Measurements from ENCODE around the gene ATP5PD.

Gene ATP5PD

GRCh38 chr17:75077496-75078283, 30.9 kb upstream of the ATP5PD start:
- TF ChIP-seq EZH2phosphoT487 (IDR thresholded peaks at IDR 0.05; ENCODE audit: low read depth) = no peak
- TF ChIP-seq, protein P1, sequence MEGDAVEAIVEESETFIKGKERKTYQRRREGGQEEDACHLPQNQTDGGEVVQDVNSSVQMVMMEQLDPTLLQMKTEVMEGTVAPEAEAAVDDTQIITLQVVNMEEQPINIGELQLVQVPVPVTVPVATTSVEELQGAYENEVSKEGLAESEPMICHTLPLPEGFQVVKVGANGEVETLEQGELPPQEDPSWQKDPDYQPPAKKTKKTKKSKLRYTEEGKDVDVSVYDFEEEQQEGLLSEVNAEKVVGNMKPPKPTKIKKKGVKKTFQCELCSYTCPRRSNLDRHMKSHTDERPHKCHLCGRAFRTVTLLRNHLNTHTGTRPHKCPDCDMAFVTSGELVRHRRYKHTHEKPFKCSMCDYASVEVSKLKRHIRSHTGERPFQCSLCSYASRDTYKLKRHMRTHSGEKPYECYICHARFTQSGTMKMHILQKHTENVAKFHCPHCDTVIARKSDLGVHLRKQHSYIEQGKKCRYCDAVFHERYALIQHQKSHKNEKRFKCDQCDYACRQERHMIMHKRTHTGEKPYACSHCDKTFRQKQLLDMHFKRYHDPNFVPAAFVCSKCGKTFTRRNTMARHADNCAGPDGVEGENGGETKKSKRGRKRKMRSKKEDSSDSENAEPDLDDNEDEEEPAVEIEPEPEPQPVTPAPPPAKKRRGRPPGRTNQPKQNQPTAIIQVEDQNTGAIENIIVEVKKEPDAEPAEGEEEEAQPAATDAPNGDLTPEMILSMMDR (IDR thresholded peaks at IDR 0.05; ENCODE audit: low read depth, low read length) = peak; percentile 57
- Histone ChIP-seq H3K9ac (ENCODE audit: low read length) (peak overlapping the region; percentile 79), H3K27ac (ENCODE audit: low read length) (peak overlapping the region; percentile 89), H2AFZ (ENCODE audit: low read depth, low read length) (peak overlapping the region; percentile 82), H3K27me3 (ENCODE audit: low read depth, low read length) (peaks cover 5% of the 10 kb centered on the region; the same call in 1 of the 2 replicates), H3K4me3 (ENCODE audit: low read length) (peak overlapping the region; percentile 80), H3K9me3 (ENCODE audit: insufficient read depth, low read length) (no peaks in the 10 kb centered on the region), H3K36me3 (replicated peaks; ENCODE audit: low read depth, low read length) (no peaks in the 10 kb centered on the region), H4K20me1 (ENCODE audit: insufficient read depth, low read length) (no peaks in the 10 kb centered on the region), H3K4me1 (ENCODE audit: low read length) (peaks cover 31% of the 10 kb centered on the region), H3K79me2 (ENCODE audit: low read length) (no peaks in the 10 kb centered on the region), H3K4me2 (ENCODE audit: low read length) (peak overlapping the region; percentile 100)

GRCh38 chr17:75077072-75077495, 30.3 kb upstream of the ATP5PD start:
- Histone ChIP-seq H3K4me1 (ENCODE audit: low read length) (peaks cover 31% of the 10 kb centered on the region), H4K20me1 (ENCODE audit: insufficient read depth, low read length) (no peaks in the 10 kb centered on the region), H3K4me3 (ENCODE audit: low read length) (peak overlapping the region; percentile 80), H3K79me2 (ENCODE audit: low read length) (no peaks in the 10 kb centered on the region), H3K9me3 (ENCODE audit: insufficient read depth, low read length) (no peaks in the 10 kb centered on the region), H3K27ac (ENCODE audit: low read length) (no peak overlapping the region), H3K9ac (ENCODE audit: low read length) (peak overlapping the region; percentile 79), H3K27me3 (ENCODE audit: low read depth, low read length) (peaks cover under 1% of the 10 kb centered on the region; the same call in 1 of the 2 replicates), H3K4me2 (ENCODE audit: low read length) (peak overlapping the region; percentile 100), H2AFZ (ENCODE audit: low read depth, low read length) (peak overlapping the region; percentile 82), H3K36me3 (replicated peaks; ENCODE audit: low read depth, low read length) (no peaks in the 10 kb centered on the region)
- TF ChIP-seq EZH2phosphoT487 (IDR thresholded peaks at IDR 0.05; ENCODE audit: low read depth) = no peak
- TF ChIP-seq, protein P1 (IDR thresholded peaks at IDR 0.05; ENCODE audit: low read depth, low read length) = no peak

DNA sequence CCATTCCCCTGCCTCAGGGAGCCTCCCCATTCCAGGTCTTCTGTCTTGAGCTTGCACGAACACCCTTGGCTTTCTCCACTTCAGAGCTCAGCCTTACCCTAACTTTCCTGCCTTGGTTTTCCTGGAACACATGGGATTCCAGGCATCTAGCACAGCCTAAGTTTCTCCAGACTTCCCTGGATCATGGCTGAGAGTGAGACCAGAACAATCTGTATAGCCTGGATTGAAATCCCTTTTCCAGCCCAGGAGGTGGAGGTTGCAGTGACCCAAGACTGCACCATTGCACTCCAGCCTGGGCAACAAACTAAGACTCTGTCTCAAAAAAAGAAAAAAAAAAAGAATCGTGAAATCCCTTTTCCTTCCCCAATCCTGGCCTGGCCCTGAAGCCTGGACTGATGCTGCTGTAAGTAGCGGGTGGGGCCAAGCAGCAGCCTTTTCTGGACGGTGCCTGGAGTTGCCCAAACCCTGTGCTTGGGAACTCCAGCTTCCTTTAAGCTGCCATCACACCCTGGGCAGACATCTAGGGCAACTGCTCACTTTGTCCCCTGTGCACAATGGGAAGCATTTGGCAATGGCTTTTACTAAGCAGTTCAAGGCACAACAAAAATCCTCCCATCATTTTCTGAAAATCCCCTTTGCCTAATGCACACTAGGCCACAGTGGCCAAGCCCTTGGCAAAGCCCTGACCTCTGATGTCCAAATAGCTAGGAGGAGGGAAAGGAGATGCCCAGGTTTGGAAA, 29.0 kb upstream of the ATP5PD start:
- Histone ChIP-seq H3K9me3 (ENCODE audit: insufficient read depth, low read length) (no peaks in the 10 kb centered on the region), H3K27ac (ENCODE audit: low read length) (no peak overlapping the region), H3K4me3 (ENCODE audit: low read length) (no peak overlapping the region), H3K36me3 (replicated peaks; ENCODE audit: low read depth, low read length) (no peaks in the 10 kb centered on the region), H3K27me3 (ENCODE audit: low read depth, low read length) (no peaks in the 10 kb centered on the region), H3K4me1 (ENCODE audit: low read length) (peaks cover 31% of the 10 kb centered on the region), H4K20me1 (ENCODE audit: insufficient read depth, low read length) (no peaks in the 10 kb centered on the region), H3K9ac (ENCODE audit: low read length) (no peak overlapping the region), H3K4me2 (ENCODE audit: low read length) (no peak overlapping the region), H2AFZ (ENCODE audit: low read depth, low read length) (no peak overlapping the region), H3K79me2 (ENCODE audit: low read length) (no peaks in the 10 kb centered on the region)
- no peak for TF ChIP-seq EZH2phosphoT487 (IDR thresholded peaks at IDR 0.05; ENCODE audit: low read depth)
- TF ChIP-seq, protein P1 (IDR thresholded peaks at IDR 0.05; ENCODE audit: low read depth, low read length) = no peak

GRCh38 chr17:75074532-75074931, 27.8 kb upstream of the ATP5PD start:
- H2AFZ ChIP-seq (ENCODE audit: low read depth, low read length) = no peak overlapping the region
- no peaks in the 10 kb centered on the region for H4K20me1 ChIP-seq (ENCODE audit: insufficient read depth, low read length)
- H3K36me3 ChIP-seq (replicated peaks; ENCODE audit: low read depth, low read length) = no peaks in the 10 kb centered on the region
- no peaks in the 10 kb centered on the region for H3K9me3 ChIP-seq (ENCODE audit: insufficient read depth, low read length)
- H3K9ac ChIP-seq (ENCODE audit: low read length) = no peak overlapping the region
- no peaks in the 10 kb centered on the region for H3K27me3 ChIP-seq (ENCODE audit: low read depth, low read length)
- H3K27ac ChIP-seq (ENCODE audit: low read length) = no peak overlapping the region
- peaks cover 25% of the 10 kb centered on the region for H3K4me1 ChIP-seq (ENCODE audit: low read length)
- TF ChIP-seq, protein P1 (IDR thresholded peaks at IDR 0.05; ENCODE audit: low read depth, low read length) = no peak
- TF ChIP-seq EZH2phosphoT487 (IDR thresholded peaks at IDR 0.05; ENCODE audit: low read depth) = no peak
- no peak overlapping the region for H3K4me2 ChIP-seq (ENCODE audit: low read length)
- no peaks in the 10 kb centered on the region for H3K79me2 ChIP-seq (ENCODE audit: low read length)
- H3K4me3 ChIP-seq (ENCODE audit: low read length) = no peak overlapping the region

Measured in OCI-LY3 (cell line).